GM21619 (cell line): ENCODE data around the gene FES.
"Not testable (repeated sequence)": the region's sequence is repeated elsewhere in the genome, so short reads cannot be mapped to it uniquely, and the experiment has no call there.

ENCODE experiments used
- ATAC-seq: cut with Tn5 transposase; IDR thresholded peaks from one replicate; pipeline ENCODE4 v1.9.1; 2021; ENCODE audit not compliant: unreplicated experiment

The FES gene

DNA sequence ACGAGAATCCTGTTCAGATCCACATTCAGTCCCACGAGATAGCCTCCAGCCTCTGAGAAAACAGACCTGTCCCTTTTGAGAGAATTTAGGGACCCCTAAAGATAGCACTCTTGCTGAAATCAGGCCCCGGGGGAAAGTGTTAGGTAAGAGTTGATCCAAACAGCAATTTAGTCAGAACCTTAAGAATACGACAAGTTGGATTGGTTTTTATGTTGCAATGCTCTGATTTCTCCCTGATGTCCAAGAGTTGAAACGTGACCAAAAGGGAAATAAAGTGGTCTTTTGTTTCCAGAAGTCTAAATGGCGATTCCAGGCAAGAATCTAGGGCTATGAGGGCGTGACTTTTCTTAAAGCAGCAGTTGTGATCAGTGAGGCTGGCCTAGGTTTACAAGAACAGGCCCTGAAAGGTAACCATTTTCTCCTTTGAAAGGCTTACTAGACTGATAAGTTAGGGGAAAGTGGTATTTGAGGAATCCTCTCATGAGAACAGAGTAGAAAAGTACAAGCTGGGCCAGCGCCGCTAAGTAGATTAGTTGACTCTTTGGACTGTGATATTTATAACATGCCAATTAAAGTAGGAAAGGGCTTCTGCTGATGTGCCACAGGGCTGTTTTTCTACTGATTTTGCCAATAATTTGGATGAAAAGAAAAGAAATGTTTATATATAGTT is 23.7 kb downstream of the FES start:
- ATAC-seq: no peak

DNA sequence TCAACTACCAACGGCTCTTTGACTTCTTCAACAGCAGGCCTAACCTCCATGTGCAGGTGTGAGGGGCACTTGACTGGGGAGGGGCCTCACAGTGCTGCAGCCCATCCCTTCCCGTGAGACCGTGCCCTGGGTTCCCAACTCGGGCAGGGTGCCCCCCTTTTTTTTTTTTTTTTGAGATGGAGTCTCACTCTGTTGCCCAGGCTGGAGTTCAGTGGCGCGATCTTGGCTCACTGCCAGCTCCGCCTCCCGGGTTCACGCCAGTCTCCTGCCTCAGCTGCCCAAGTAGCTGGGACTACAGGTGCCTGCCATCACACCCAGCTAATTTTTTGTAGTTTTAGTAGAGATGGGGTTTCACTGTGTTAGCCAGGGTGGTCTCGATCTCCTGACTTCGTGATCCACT is 25.1 kb downstream of the FES start:
- ATAC-seq: not testable (repeated sequence)

DNA sequence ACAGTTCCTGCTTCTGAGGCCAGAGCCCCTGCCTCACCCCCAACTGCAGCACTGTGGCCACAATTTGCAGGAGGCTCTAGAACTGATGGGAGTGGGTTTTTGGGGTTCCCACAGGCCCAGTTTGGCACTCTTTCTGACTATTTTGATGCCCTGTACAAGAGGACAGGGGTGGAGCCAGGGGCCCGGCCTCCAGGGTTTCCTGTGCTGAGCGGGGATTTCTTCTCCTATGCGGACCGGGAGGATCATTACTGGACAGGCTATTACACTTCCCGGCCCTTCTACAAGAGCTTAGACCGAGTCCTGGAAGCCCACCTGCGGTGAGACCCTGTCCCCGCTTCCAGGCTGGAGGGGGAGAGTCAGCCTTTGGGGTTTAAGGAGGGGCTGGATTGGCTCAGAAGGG is 25.7 kb downstream of the FES start:
- ATAC-seq: no peak

DNA sequence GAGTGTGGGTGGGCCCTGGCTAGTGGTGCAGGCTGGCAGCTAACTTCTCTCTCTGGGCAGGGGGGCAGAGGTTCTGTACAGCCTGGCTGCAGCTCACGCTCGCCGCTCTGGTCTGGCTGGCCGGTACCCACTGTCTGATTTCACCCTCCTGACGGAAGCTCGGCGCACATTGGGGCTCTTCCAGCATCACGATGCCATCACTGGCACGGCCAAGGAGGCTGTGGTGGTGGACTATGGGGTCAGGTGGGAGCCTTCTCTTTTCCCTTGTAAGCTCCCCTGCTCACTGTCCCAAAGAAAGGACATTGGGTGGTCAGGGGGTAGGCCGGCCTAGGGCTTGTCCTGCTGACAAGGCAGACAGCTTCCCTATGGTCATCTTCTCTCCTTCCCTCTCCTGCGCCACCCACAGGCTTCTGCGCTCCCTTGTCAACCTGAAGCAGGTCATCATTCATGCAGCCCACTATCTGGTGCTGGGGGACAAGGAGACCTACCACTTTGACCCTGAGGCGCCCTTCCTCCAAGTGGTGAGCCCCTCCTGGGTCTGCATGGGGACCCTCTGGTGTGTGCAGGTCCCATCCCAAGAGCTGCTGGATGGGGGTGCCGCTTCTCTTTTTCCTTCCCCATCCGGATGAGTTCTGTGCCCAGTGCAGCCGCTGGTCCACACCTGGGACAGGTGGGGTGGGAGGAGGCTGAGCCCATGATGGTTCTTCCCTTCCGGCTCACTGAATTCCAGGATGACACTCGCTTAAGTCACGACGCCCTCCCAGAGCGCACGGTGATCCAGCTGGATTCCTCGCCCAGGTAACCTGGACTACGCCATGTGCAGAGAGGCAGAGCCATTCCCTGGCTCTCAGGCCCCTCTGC is 26.4 kb downstream of the FES start:
- no peak for ATAC-seq

DNA sequence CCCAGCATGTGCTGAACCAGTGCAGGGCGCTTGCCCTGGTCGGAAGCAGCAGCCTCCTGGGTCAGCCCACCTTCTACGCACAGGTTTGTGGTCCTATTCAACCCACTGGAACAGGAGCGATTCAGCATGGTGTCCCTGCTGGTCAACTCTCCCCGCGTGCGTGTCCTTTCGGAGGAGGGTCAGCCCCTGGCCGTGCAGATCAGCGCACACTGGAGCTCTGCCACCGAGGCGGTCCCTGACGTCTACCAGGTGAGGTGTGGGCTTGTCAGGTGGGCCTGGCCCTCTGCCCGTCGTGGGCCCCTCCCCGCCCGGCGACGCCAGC is 27.0 kb downstream of the FES start:
- no peak for ATAC-seq

DNA sequence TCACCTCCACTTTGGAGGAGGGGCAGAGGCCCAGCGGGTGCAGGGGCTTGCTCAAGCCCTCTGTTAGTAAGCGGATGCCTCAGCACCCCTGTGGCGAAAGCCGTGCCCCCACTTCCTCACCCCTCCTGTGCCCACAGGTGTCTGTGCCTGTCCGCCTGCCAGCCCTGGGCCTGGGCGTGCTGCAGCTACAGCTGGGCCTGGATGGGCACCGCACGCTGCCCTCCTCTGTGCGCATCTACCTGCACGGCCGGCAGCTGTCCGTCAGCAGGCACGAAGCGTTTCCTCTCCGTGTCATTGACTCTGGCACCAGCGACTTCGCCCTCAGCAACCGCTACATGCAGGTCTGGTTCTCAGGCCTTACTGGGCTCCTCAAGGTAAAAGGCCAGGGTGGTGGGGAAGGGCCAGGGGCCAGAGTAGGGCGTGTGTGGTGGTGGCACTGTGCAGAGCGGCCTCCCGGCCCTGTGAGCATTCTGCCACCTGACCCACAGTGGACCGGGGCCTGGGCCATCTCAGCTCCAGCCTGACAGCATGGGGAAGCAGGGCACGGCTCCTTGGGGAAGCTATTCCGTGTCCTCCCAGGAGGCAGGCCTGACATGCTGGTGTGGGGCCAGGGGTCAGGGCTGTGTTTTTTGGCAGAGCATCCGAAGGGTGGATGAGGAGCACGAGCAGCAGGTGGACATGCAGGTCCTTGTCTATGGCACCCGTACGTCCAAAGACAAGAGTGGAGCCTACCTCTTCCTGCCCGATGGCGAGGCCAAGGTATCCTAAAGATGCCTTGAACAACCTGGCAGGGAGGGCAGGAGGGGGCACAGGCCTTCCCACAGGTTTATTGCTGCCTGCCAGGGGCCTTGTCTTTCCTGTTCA is 27.8 kb downstream of the FES start:
- no peak for ATAC-seq

DNA sequence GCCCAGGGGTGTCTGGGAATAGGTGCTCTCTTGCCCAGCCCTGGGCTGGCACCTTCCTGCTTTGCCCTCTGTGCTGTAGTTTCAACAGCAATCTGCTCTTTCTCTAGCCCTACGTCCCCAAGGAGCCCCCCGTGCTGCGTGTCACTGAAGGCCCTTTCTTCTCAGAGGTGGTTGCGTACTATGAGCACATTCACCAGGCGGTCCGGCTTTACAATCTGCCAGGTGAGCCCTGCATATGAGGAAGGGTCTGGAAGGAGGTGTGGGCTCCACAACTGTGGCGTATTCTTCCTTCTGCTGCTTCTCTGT is 28.4 kb downstream of the FES start:
- ATAC-seq: no peak

DNA sequence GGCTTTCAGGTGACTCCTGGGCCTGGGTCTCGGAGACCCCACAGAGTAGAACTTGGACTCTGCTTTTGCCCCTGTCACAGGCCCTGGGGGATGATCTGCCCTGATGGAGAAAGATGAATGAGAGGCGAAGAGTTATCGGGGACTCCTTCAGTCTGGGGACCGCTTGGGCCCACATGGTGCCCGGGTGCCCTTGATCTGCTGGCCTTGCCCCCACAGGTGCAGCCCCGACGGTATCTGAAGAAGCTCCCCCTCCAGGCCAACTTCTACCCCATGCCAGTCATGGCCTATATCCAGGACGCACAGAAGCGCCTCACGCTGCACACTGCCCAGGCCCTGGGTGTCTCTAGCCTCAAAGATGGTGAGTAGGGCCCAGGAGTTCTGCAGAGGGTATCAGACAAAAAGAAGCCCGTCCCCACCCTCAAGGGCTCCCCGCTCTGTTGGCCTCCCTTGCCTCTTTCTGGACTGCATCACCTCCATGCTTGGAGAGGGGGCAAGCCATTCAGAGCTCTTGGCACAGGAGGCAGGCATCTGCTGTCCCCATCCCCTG is 29.2 kb downstream of the FES start:
- no peak for ATAC-seq

DNA sequence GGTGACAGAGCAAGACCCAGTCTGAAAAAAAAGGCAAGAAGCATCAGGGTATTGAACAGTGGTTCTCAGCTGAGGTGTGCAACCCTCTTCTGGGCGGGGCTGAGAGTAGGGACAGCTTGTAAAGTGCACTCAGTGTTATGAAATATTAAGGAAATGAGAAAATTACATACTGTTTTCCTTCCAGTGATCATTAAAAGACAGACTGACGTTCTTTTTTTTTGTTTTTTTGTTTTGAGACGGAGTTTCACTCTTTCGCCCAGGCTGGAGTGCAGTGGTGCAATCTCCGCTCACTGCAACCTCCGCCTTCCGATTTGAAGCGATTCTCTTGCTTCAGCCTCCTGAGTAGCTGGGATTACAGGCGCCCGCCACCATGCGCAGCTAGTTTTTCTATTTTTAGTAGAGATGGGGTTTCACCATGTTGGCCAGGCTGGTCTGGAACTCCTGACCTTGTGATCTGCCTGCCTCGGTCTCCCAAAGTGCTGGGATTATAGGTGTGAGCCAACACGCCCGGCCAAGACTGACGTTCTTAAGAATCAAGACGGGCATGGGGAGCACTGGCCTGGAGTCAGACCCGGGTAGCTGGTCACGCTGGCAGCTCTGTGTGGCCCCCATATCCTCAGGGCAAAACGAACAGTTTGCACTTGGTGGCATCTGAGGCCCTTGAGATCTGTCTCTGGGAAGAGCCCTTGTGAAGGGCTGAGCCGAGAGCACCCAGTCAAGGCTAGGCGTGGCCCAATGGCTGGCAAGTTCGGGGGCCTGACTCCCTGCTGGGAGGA is 30.2 kb downstream of the FES start:
- ATAC-seq: no peak

DNA sequence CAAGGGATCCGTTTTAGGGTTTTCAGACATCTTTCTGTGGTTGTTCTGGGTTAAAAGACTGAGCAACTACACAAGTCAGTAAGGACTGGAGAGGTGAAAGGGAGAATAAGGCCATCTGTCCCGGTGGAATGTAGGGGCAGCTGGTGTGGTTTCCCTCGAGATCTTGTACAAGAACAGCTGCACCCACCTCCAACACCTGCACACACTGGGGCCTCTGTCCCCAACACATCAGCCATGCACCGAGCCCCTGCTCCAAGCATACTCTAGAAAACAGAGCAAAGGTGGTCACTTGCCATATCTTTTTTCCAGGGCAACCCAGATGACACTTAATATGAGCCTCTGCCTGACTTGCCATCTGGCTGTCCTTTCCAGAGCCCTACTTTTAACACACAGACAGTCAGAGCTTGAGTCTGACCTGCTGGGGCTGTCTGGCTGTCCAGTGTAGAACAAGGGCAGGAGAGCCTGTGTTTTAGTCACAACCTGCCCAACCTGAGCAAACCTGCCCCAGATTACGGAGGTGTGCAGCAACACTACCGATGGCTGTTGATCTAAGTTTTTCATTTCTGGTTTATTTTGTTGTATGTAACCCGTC is 31.0 kb downstream of the FES start:
- no peak for ATAC-seq

DNA sequence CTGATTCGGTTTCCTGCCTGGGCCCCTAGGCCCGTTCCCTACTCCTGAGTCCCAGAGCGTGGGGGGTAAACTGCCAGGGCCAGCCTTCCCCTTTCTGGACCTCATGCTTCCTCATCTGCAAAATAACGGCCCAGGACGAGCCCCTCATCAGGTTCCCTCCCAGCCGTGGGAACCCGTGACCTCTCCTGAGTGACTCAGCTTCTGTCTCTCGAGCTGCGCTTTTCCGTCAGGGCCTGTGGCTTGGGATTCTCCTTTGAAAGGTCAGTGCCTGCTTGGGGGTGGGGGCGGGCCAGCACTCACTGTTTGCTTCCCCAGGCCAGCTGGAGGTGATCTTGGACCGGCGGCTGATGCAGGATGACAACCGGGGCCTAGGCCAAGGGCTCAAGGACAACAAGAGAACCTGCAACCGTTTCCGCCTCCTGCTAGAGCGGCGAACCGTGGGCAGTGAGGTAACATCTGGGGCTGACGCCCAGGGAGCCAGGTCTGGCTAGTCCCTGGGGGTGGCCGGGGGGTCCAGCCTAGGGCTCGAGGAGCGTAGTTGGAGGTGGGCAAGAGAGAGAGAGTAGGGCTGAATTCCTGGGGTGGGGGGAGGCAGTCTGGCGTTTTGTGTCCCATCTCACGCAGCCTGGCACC is 31.6 kb downstream of the FES start:
- ATAC-seq: no peak

DNA sequence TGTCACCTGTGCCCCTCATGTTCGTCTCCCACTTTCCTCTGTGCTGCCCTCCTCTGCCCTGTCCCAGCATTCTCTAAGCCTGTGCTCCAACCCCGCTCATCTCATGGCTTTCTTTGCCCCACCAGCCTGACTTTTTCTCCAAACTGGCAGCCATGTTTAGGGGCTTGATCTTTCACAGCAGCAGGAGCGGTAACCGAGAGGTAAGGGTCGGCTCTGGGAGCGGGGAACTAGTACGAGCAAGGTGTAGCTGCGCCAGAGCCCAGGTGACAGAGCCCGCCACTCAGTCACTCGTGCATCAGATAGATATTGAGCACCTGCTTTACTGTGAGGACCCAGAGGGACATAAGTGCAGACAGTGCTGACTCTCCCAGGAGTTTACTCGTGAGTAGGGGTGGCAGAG is 32.2 kb downstream of the FES start:
- ATAC-seq: no peak

DNA sequence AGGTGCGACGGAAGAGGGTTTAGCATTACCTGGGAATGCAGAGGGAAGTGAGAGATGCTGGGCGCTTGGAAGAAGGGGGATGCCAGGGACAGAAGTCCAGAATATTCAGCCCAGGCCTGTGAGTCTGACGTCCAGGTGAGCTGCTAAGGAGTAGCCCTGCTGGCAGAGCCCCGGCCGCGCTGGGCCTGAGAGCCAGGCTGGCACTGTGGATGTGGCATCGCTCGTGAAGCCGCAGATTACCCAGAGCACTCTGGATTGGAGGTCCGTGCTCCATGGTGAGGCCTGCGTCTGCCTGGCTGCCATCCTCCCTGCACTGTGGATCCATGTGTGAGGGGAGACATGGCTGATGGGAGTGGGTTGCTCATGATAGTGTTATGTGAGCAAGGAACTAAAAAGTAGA is 33.3 kb downstream of the FES start:
- ATAC-seq: no peak

DNA sequence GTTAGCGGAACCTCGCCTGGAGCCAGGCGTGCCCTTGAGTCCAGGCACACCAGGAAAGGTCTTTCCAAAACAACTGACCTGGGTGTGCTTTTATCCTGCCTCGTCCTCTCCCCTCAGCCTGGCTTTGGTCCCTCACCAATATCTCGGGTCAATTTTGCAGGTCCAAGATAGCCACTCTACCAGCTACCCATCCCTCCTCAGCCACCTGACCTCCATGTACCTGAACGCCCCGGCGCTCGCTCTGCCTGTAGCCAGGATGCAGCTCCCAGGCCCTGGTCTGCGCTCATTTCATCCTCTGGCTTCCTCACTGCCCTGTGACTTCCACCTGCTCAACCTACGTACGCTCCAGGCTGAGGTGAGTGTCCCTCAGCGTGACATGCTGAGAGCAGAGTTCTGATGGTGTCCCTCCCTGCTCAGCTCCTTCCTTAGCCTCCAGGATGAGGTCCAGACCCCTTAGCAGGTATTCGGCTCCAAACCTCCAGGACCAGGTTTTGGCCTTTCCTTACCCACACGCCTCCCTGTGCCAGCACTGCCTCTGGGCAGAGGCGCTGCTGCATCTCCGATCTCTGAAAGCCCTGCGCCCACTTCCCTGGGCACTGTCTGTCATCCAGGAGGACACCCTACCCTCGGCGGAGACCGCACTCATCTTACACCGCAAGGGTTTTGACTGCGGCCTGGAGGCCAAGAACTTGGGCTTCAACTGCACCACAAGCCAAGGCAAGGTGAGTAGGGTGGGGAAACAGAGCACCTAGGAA is 33.9 kb downstream of the FES start:
- no peak for ATAC-seq

DNA sequence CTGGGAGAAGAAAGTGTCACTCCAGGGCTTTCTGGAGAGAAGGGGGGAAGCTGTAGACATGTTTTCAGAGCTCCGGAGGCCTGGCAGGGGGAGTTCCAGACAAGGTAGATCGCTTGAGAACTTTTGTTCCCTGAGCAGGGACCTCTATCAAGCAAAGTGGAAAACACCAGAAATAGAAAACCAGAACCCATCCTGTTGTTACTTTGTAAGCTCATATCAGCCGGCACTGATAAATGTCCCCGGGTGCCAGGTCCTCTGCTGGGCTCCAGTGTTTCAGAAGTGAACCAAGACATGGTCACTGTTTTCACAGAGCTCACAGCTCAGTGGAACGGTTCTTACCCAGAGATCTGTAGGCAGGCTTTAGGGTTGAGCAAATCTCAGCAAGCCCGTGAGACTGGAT is 34.5 kb downstream of the FES start:
- ATAC-seq: no peak

DNA sequence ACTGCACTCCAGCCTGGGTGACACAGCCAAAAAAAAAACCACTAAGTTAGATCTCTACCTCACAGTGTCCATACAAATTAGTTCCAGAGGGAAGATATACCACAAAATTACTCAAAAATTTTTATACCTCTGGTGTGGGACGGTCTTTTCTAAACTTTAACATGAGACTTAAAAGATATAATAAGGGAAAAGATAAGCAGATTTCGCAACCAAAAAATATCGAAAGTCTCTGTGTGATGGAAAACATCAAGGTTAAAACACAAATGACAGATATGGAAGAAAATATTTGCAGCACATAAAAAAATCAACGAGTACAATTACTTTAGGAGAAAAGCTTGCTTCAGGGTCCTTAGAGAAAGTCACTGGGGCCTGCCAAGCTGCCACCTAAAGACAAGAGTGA is 37.6 kb downstream of the FES start:
- ATAC-seq: no peak

DNA sequence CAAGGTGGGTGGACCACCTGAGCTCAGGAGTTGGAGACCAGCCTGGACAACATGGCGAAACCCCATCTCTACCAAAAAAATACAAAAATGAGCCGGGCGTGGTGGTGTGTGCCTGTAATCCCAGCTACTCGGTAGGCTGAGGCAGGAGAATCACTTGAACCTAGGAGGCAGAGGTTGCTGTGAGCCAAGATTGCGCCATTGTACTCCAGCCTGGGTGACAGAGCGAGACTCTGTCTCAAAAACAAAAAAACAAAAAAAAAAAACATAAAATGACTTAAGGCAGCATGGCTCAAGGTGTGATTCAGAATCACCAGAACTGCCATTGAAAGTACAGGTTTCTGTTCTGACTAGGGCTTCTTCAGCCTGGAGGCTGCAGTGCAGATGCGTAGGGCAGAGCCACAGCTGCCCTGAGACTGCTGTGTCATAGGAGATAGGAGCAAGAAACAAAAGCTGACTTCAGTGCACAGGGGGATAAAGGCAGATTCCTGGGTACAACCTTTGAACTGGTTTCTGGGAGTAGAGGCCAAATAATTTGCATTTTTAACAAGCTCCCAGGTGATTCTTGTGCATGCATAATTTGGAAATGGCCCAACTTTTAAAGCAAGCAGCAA is 38.5 kb downstream of the FES start:
- ATAC-seq: peak; percentile 84

DNA sequence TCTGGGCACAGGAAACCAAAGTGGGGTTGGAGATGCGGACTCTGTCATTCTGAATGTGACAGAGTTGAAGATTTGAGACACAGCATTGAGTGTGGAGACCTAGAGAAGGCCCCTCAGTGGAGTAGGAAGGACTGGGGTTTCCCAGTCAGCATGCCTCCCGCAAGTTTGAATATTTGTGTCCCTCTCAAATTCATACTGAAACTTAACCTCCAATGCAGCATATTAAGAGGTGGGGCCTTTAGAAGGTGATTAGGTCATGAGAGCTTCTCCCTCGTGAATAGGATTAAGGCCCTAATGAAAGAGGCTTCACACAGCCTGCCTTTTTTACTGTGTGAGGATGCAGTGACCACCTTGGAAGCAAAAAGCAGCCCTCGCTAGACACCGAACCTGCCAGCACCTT is 40.1 kb downstream of the FES start:
- ATAC-seq: peak; percentile 66

DNA sequence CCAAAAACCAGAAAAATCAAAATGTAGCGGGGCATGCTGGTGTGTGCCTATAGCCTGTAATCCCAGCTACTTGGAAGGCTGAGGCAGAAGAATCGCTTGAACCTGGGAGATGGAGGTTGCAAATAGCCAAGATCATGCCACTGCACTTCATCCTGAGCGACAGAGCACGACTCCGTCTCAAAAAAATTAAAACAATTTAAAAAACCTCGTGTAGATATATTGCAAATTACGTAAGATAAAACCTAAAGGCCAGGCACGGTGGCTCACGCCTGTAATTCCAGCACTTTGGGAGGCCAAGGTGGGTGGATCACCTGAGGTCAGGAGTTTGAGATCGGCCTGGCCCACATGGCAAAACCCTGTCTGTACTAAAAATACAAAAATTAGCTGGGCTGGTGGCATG is 42.5 kb downstream of the FES start:
- not testable (repeated sequence) for ATAC-seq
